Endothelial cell of umbilical vein (primary cell): ENCODE results near the gene KBTBD6. TPM values are rescaled to one million over a fixed set of nuclear protein-coding genes. Genes with fewer than 3 reads are reported as not detected.

ENCODE experiments used
- BruUV-seq: library from RNA; stranded (reverse); fragments of 400-500 nt; replicated peaks from 2 replicates; lab custom pipeline; 2021; lab: Mats Ljungman, UMichigan
- CTCF ChIA-PET: fragments of 300-600, 350-600 bp; sonication (Branson Sonifier 250); formaldehyde crosslinking; loops from one replicate; lab custom pipeline; 2021; ENCODE audit warnings: antibody characterized with exemption, inconsistent platforms; lab: Charles Lee
- POLR2A ChIA-PET: fragments of 300-600, 350-600 bp; sonication (Branson Sonifier 250); formaldehyde crosslinking; loops from one replicate; lab custom pipeline; 2021; ENCODE audit warnings: antibody characterized with exemption, inconsistent platforms; lab: Charles Lee
- DNase-seq: peaks from one replicate; pipeline ENCODE4 v3.0.0-alpha.2; 2011; ENCODE audit warnings: low read depth, low spot score
- FAIRE-seq: peaks from 2 replicates; lab custom pipeline; 2011; peaks lifted over from hg19 to GRCh38; lab: Jason Lieb, UNC
- H2AFZ ChIP-seq: 2 replicates; pipeline ENCODE4 v1.6.0; 2012; ENCODE audit warnings: low read depth, low read length, control low read depth, inconsistent platforms
- H3K27ac ChIP-seq: 2 replicates; pipeline ENCODE4 v1.5.1; 2011; ENCODE audit warnings: low read depth, mild to moderate bottlenecking, control low read depth, low read length, moderate library complexity; ENCODE audit not compliant: insufficient read depth
- H3K27me3 ChIP-seq, 2 experiments: 2 replicates each; pipeline versions ENCODE4 v1.6.0 to v1.6.1; 2011; ENCODE audit warnings: low read length in 2 of 2, mixed read lengths in 1 of 2; ENCODE audit not compliant: control insufficient read depth in 2 of 2, insufficient read depth in 2 of 2
- H3K36me3 ChIP-seq, 2 experiments: 2 replicates in 1 of 2; 3 replicates in 1 of 2; pipeline ENCODE4 v1.5.1; 2011; ENCODE audit warnings: low read length in 2 of 2, mild to moderate bottlenecking in 1 of 2, moderate library complexity in 1 of 2; ENCODE audit not compliant: control insufficient read depth in 2 of 2, insufficient read depth in 2 of 2; ENCODE audit errors: extremely low read depth in 1 of 2
- H3K4me1 ChIP-seq: 3 replicates; pipeline ENCODE4 v1.5.1; 2011; ENCODE audit warnings: mild to moderate bottlenecking, low read length; ENCODE audit not compliant: control insufficient read depth, insufficient read depth; ENCODE audit errors: extremely low read depth
- H3K4me2 ChIP-seq: 2 replicates; pipeline ENCODE4 v1.6.1; 2011; ENCODE audit warnings: low read length, control low read depth, mixed read lengths; ENCODE audit not compliant: insufficient read depth
- H3K4me3 ChIP-seq, 3 experiments: fragments of 200-600 bp in 1 of 3; sonication (generic), shearing (Covaris generic) in 1 of 3; replicated peaks in 1 of 3; 2 replicates each; pipeline ENCODE4 v1.5.1; 2011 to 2016; ENCODE audit warnings: control low read depth in 3 of 3, low read length in 3 of 3, mild to moderate bottlenecking in 2 of 3, inconsistent platforms in 1 of 3, low read depth in 1 of 3, moderate library complexity in 1 of 3; ENCODE audit not compliant: insufficient read depth in 1 of 3
- H3K79me2 ChIP-seq: 2 replicates; pipeline ENCODE4 v1.6.0; 2012; ENCODE audit warnings: low read length, inconsistent platforms; ENCODE audit not compliant: control insufficient read depth, insufficient read depth
- H3K9ac ChIP-seq: replicated peaks from 2 replicates; pipeline ENCODE3; 2011; ENCODE audit warnings: low read length, control low read depth; ENCODE audit not compliant: insufficient read depth; ENCODE audit errors: extremely low read depth
- H3K9me1 ChIP-seq: replicated peaks from 3 replicates; pipeline ENCODE4 v1.6.0; 2011; ENCODE audit warnings: mild to moderate bottlenecking, low read length; ENCODE audit not compliant: control insufficient read depth, insufficient read depth; ENCODE audit errors: extremely low read depth
- H3K9me3 ChIP-seq: replicated peaks from 2 replicates; pipeline ENCODE4 v1.5.1; 2012; ENCODE audit warnings: low read length, inconsistent platforms; ENCODE audit not compliant: control insufficient read depth, insufficient read depth
- H4K20me1 ChIP-seq: replicated peaks from 2 replicates; pipeline ENCODE3; 2011; ENCODE audit warnings: mild to moderate bottlenecking, low read length; ENCODE audit not compliant: control insufficient read depth, insufficient read depth; ENCODE audit errors: extremely low read depth
- EZH2 ChIP-seq: IDR thresholded peaks from 2 replicates; pipeline ENCODE4 v1.6.1; 2012; ENCODE audit warnings: borderline replicate concordance, low read depth, mild to moderate bottlenecking, moderate library complexity, low read length, inconsistent platforms; ENCODE audit not compliant: severe bottlenecking
- FOS ChIP-seq: IDR thresholded peaks from 2 replicates; pipeline ENCODE4 v1.6.1; 2011; ENCODE audit warnings: mild to moderate bottlenecking, low read length, moderate library complexity, borderline replicate concordance; ENCODE audit not compliant: insufficient read depth
- GATA2 ChIP-seq: IDR thresholded peaks from 2 replicates; pipeline ENCODE4 v1.7.0; 2011; ENCODE audit warnings: low read depth, mild to moderate bottlenecking, moderate library complexity, mixed read lengths, low read length; ENCODE audit not compliant: insufficient read length, insufficient read depth
- JUN ChIP-seq: IDR thresholded peaks from 2 replicates; pipeline ENCODE4 v1.6.1; 2011; ENCODE audit warnings: borderline replicate concordance, low read depth; ENCODE audit not compliant: insufficient read length, insufficient read depth
- POLR2A ChIP-seq: IDR thresholded peaks from 2 replicates; pipeline ENCODE4 v1.6.1; 2012; ENCODE audit warnings: low read depth, mild to moderate bottlenecking, control low read depth, low read length
- POLR2AphosphoS5 ChIP-seq: IDR thresholded peaks from 2 replicates; pipeline ENCODE4 v1.6.1; 2012; ENCODE audit warnings: low read depth, mild to moderate bottlenecking, control low read depth, low read length, moderate library complexity; ENCODE audit not compliant: insufficient read depth
- dilution Hi-C: fragments of 300-500 bp; cut with MboI; formaldehyde crosslinking; loops from one replicate; pipeline ENCODE4 v1.15.0; 2019; ENCODE audit warnings: low sequenced_read_pairs; ENCODE audit not compliant: extremely low pct_ligation_motif_present
- intact Hi-C: fragments of 100-400 bp; cut with micrococcal nuclease; formaldehyde crosslinking; loops from one replicate; pipeline ENCODE4 v1.10.0; 2022
- polyA plus RNA-seq, 4 experiments: library from polyadenylated mRNA; depleted of rRNA in 3 of 4; stranded (reverse) in 3 of 4; unstranded in 1 of 4; fragments of >200 nt; gene quantifications; 2 replicates each; pipeline versions ENCODE4 v1.2.1 to v1.2.3, GENCODE V29; 2011 to 2012; ENCODE audit warnings: missing spikeins in 1 of 4
- total RNA-seq: library from RNA; stranded (reverse); gene quantifications from 2 replicates; pipeline ENCODE4 v1.2.3, GENCODE V29; 2021
- TF ChIP-seq, protein P1 (sequence below): IDR thresholded peaks from 2 replicates; pipeline ENCODE4 v1.6.1; 2011; ENCODE audit not compliant: insufficient read depth, insufficient read length

Gene KBTBD6
- total and polyA plus RNA-seq, 2 donors (not counting 3 experiments of a cell fraction or from before 2014, with no cell fraction given) = 2.6 to 6.6 TPM

DNA sequence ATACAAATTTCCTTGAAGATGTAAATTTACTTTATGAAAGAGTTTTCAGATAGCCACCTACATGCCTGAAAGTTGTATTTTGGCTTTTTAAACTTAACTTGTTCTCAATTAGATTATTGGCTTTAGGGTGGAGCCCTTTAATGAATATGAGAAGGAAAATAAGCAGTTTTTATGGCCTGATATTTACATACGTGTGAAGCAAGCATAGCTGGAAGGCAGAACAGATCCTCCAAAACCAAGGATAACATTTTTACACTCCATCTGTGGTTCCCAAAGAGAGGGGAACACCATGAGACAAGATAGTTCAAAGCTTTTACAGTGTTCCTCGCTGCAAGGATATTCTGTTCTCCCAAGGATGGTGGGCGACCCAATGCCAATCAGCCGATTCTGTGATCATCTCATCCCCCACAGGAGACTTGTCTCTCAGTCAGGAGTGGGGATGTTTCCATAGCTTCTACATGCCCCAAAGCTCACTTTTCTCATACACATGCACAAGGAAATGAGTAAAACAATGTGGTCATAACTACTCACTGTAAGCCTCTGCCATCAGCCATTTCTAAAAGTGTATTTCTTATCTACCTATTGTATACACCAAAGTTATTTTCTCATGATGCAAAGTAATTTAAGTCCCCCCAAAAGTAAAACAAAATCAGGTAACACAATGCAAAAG is 24.6 kb upstream of the KBTBD6 start:
- no peak overlapping the region for H3K4me2 ChIP-seq
- POLR2A ChIA-PET = no interaction called here
- no TSS peak for BruUV-seq
- H3K9ac ChIP-seq = no peak overlapping the region
- no peak overlapping the region for H2AFZ ChIP-seq
- CTCF ChIA-PET = interaction anchor here (0.9 kb wide), 1 partner anchor 12 kb away, joined by 3 read pairs; no protein-coding TSS in a partner anchor
- no peaks in the 10 kb centered on the region for H4K20me1 ChIP-seq
- intact Hi-C loops (no loop called here), dilution Hi-C loops (no loop called here)
- H3K79me2 ChIP-seq = no peaks in the 10 kb centered on the region
- no peaks in the 10 kb centered on the region for H3K9me1 ChIP-seq
- H3K4me3 ChIP-seq = no peak overlapping the region
- FAIRE-seq = no peak
- no peak for DNase-seq
- H3K27me3 ChIP-seq = no peaks in the 10 kb centered on the region
- no peaks in the 10 kb centered on the region for H3K9me3 ChIP-seq
- H3K4me1 ChIP-seq = no peaks in the 10 kb centered on the region
- H3K36me3 ChIP-seq = no peaks in the 10 kb centered on the region
- TF ChIP-seq JUN = no peak
- no peak for TF ChIP-seq GATA2
- TF ChIP-seq FOS = no peak
- TF ChIP-seq, protein P1, sequence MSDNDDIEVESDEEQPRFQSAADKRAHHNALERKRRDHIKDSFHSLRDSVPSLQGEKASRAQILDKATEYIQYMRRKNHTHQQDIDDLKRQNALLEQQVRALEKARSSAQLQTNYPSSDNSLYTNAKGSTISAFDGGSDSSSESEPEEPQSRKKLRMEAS = no peak
- no peak for TF ChIP-seq POLR2AphosphoS5
- TF ChIP-seq POLR2A = no peak
- no peak for TF ChIP-seq EZH2
- H3K27ac ChIP-seq = no peak overlapping the region
